ENCODE results near the gene TENM4. TPM values are rescaled to one million over a fixed set of nuclear protein-coding genes. Genes with fewer than 3 reads are reported as not detected.

The TENM4 gene
- total and polyA plus RNA-seq, 2 of the 8 experiments (the other 6 are each of a cell fraction or from before 2014, with no cell fraction given), result 3.5 to 7.2 TPM

- ChIA-PET CTCF (ENCODE audit: partially characterized antibody) (interaction anchor here (1.2 to 2.1 kb wide), 2 partner anchors 26 to 27 kb away, joined by 3 to 5 read pairs; no protein-coding TSS in a partner anchor), POLR2A (ENCODE audit: partially characterized antibody) (interaction anchor here (0.6 kb wide), 1 partner anchor 40 kb away, joined by 3 read pairs; no protein-coding TSS in a partner anchor)
- WGBS, 2 experiments (ENCODE audit: extremely low coverage in 1 of 2, insufficient coverage in 1 of 2, insufficient read length in 1 of 2, insufficient replicate concordance in 2 of 2, low coverage in 1 of 2, low lambda C conversion rate in 2 of 2, missing lambda C conversion rate in 1 of 2), result 90% methylated on average over 2 of the region's 2 CpGs; no CpG with 5 or more reads in 1 of the 2 experiments
- Histone ChIP-seq H2BK15ac (ENCODE audit: low read length) (no peak overlapping the region), H4K8ac (ENCODE audit: extremely low read depth, insufficient read depth, low read length) (no peak overlapping the region), H3K56ac (replicated peaks; ENCODE audit: insufficient read length, low read depth, low read length) (no peak overlapping the region), H3K23me2 (ENCODE audit: low read depth, low read length) (no peaks in the 10 kb centered on the region), H3K4me2 (ENCODE audit: insufficient read depth in 1 of 2, low read depth in 2 of 2, low read length in 2 of 2) (no peak overlapping the region), H3K9ac (replicated peaks in 1 of 4; ENCODE audit: extremely low read depth in 1 of 4, low read depth in 3 of 4, low read length in 3 of 4) (no peak overlapping the region), H3K79me2 (ENCODE audit: control insufficient read depth in 1 of 2, insufficient read depth in 2 of 2, low read length in 2 of 2) (no peaks in the 10 kb centered on the region), H3K18ac (ENCODE audit: extremely low read depth, low read length) (no peak overlapping the region), H2BK5ac (ENCODE audit: low read depth, low read length) (no peak overlapping the region), H3K27me3 (replicated peaks in 1 of 4; ENCODE audit: control insufficient read depth in 3 of 4, extremely low read depth in 1 of 4, insufficient read depth in 3 of 4, low read length in 3 of 4) (no peaks in the 10 kb centered on the region), H3K23ac (ENCODE audit: insufficient read length) (no peak overlapping the region), H3K4me1 (replicated peaks in 1 of 4; ENCODE audit: control insufficient read depth in 3 of 4, insufficient read depth in 4 of 4, low read length in 3 of 4) (peaks cover 6 to 12% (median 10%) of the 10 kb centered on the region in 4 experiments; a peak in 6 of 7 replicates), H3K79me1 (ENCODE audit: low read depth, low read length) (no peaks in the 10 kb centered on the region), H4K20me1 (replicated peaks in 1 of 2; ENCODE audit: control insufficient read depth in 1 of 2, insufficient read depth in 2 of 2, low read length in 2 of 2) (no peaks in the 10 kb centered on the region), H3K9me3 (ENCODE audit: insufficient read depth in 2 of 2, low read depth in 1 of 2, low read length in 1 of 2) (no peaks in the 10 kb centered on the region), H3K36me3 (ENCODE audit: control insufficient read depth in 2 of 4, insufficient read depth in 4 of 4, low read length in 3 of 4) (no peaks in the 10 kb centered on the region), H2AK5ac (ENCODE audit: low read depth, low read length) (no peak overlapping the region), H3K14ac (ENCODE audit: insufficient read length) (no peak overlapping the region), H4K91ac (replicated peaks; ENCODE audit: insufficient read length, low read length) (no peak overlapping the region), H2BK12ac (ENCODE audit: low read depth, low read length) (no peak overlapping the region), H2AFZ (ENCODE audit: low read length) (no peak overlapping the region), H2BK120ac (replicated peaks; ENCODE audit: low read depth, low read length) (no peak overlapping the region), H3K4ac (replicated peaks; ENCODE audit: insufficient read length, low read depth, low read length) (no peak overlapping the region), H3K4me3 (ENCODE audit: extremely low read depth in 1 of 4, insufficient read depth in 2 of 4, low read depth in 3 of 4, low read length in 4 of 4) (no peak overlapping the region), H3K27ac (ENCODE audit: low read depth, low read length) (no peak overlapping the region), H2BK20ac (ENCODE audit: low read length) (no peak overlapping the region), H4K5ac (ENCODE audit: insufficient read length, low read depth, low read length) (no peak overlapping the region)
- FAIRE-seq, result no peak
- no peak for DNase-seq (ENCODE audit: low read depth in 1 of 2, low spot score in 2 of 2)
- no peak for TF ChIP-seq TAF7 (optimal IDR thresholded peaks at IDR 0.05; ENCODE audit: borderline replicate concordance, low read depth, low read length)
- no peak for TF ChIP-seq CREB1 (IDR thresholded peaks at IDR 0.05)
- TF ChIP-seq SP2 (IDR thresholded peaks at IDR 0.05; ENCODE audit: low read length), result no peak
- no peak for TF ChIP-seq KDM4A (IDR thresholded peaks at IDR 0.05; ENCODE audit: low read depth, low read length, severe bottlenecking)
- no peak for TF ChIP-seq JUN (IDR thresholded peaks at IDR 0.05; ENCODE audit: low read depth, low read length)
- TF ChIP-seq HDAC2 (IDR thresholded peaks at IDR 0.05; ENCODE audit: borderline replicate concordance in 1 of 2, low read depth in 2 of 2, low read length in 2 of 2), result no peak
- no peak for TF ChIP-seq GABPA (IDR thresholded peaks at IDR 0.05; ENCODE audit: borderline replicate concordance, insufficient read depth, low read length)
- TF ChIP-seq SP1 (IDR thresholded peaks at IDR 0.05; ENCODE audit: low read depth, low read length), result no peak
- no peak for TF ChIP-seq HDAC6 (IDR thresholded peaks at IDR 0.05; ENCODE audit: low read depth, low read length)
- no peak for TF ChIP-seq TAF1 (IDR thresholded peaks at IDR 0.05; ENCODE audit: low read depth, low read length)
- TF ChIP-seq JUND (IDR thresholded peaks at IDR 0.05; ENCODE audit: low read length), result no peak
- no peak for TF ChIP-seq ZNF274 (IDR thresholded peaks at IDR 0.05; ENCODE audit: borderline replicate concordance, extremely low read depth, low read length)
- TF ChIP-seq EP300 (IDR thresholded peaks at IDR 0.05; ENCODE audit: borderline replicate concordance in 1 of 2, low read depth in 2 of 2, low read length in 2 of 2), result no peak
- no peak for TF ChIP-seq ASH2L (IDR thresholded peaks at IDR 0.05; ENCODE audit: low read length)
Observed at GRCh38 chr11:79466411-79466810, 25.6 kb upstream of the TENM4 start.
